Kidney capillary endothelial cell (primary cell): ENCODE results near the gene KRTAP1-3.
"Not testable (repeated sequence)": the region's sequence is repeated elsewhere in the genome, so short reads cannot be mapped to it uniquely, and the experiment has no call there.

Experiments used
- DNase-seq: peaks from one replicate; pipeline ENCODE4 v3.0.0-alpha.2; 2018; ENCODE audit warnings: low spot score

Gene KRTAP1-3

GRCh38 chr17:41010441-41010840, 24.2 kb downstream of the KRTAP1-3 start:
- DNase-seq: no peak

- no peak for DNase-seq
Observed at GRCh38 chr17:41009936-41010335, 24.7 kb downstream of the KRTAP1-3 start.

GRCh38 chr17:41009301-41009760, 25.3 kb downstream of the KRTAP1-3 start:
- no peak for DNase-seq

- no peak for DNase-seq
Observed at GRCh38 chr17:41008811-41009210, 25.9 kb downstream of the KRTAP1-3 start, which contains the start of gene KRTAP3-1. TSS of gene KRTAP3-1 (minus strand) at chr17:41009128. CDS start at chr17:41009074, 54 bp downstream.

GRCh38 chr17:41004397-41004796, 30.3 kb downstream of the KRTAP1-3 start:
- no peak for DNase-seq

GRCh38 chr17:41003926-41004325, 30.7 kb downstream of the KRTAP1-3 start:
- no peak for DNase-seq

GRCh38 chr17:41002814-41003213, 31.9 kb downstream of the KRTAP1-3 start:
- no peak for DNase-seq

GRCh38 chr17:41001795-41002194, 32.9 kb downstream of the KRTAP1-3 start:
- no peak for DNase-seq

GRCh38 chr17:40999563-40999962, 35.1 kb downstream of the KRTAP1-3 start, which contains the start of gene KRTAP3-2:
TSS of gene KRTAP3-2 (minus strand) at chr17:40999906. CDS start at chr17:40999853, 53 bp downstream.
- DNase-seq: not testable (repeated sequence)

- DNase-seq: no peak
Observed at GRCh38 chr17:40997361-40997760, 37.3 kb downstream of the KRTAP1-3 start.

GRCh38 chr17:40996829-40997228, 37.8 kb downstream of the KRTAP1-3 start:
- DNase-seq: no peak

GRCh38 chr17:40995116-40995515, 39.6 kb downstream of the KRTAP1-3 start:
- no peak for DNase-seq

GRCh38 chr17:40993839-40994238, 40.8 kb downstream of the KRTAP1-3 start, which contains the start of gene KRTAP3-3:
TSS of gene KRTAP3-3 (minus strand) at chr17:40994164. CDS start at chr17:40994097, 67 bp downstream.
- DNase-seq: no peak

- DNase-seq: no peak
Observed at GRCh38 chr17:40993084-40993483, 41.6 kb downstream of the KRTAP1-3 start.

GRCh38 chr17:40992666-40993065, 42.0 kb downstream of the KRTAP1-3 start:
- no peak for DNase-seq

- DNase-seq: no peak
Observed at GRCh38 chr17:40986920-40987319, 47.8 kb downstream of the KRTAP1-3 start.

GRCh38 chr17:40984226-40984625, 50.4 kb downstream of the KRTAP1-3 start, which contains the start of gene KRT40:
TSS of gene KRT40 (minus strand) at chr17:40984326. CDS start at chr17:40984273, 53 bp downstream.
- DNase-seq: no peak
